Measurements from ENCODE around the gene PPARG.

The PPARG gene

DNA sequence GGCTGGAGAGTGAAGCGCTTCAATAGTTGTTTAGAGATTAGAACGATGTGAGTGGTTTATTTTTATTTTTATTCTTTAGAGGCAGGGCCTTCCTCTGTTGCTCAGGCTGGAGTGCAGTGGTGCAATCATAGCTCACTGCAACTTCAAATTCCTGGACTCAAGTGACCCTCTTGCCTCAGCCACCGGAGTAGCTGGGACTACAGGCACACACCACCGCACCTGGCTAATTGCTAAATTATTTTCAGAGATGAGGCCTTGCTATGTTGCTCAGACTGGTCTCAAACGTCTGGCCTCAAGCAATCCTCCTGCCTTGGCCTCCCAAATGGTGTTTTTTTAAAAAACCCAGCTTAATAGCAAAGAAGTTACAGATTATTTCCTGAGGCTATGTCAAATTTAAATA, 29.0 kb downstream of the PPARG start:
- no peak for TF ChIP-seq POLR2AphosphoS5 (IDR thresholded peaks at IDR 0.05; ENCODE audit: low read depth, low read length)

DNA sequence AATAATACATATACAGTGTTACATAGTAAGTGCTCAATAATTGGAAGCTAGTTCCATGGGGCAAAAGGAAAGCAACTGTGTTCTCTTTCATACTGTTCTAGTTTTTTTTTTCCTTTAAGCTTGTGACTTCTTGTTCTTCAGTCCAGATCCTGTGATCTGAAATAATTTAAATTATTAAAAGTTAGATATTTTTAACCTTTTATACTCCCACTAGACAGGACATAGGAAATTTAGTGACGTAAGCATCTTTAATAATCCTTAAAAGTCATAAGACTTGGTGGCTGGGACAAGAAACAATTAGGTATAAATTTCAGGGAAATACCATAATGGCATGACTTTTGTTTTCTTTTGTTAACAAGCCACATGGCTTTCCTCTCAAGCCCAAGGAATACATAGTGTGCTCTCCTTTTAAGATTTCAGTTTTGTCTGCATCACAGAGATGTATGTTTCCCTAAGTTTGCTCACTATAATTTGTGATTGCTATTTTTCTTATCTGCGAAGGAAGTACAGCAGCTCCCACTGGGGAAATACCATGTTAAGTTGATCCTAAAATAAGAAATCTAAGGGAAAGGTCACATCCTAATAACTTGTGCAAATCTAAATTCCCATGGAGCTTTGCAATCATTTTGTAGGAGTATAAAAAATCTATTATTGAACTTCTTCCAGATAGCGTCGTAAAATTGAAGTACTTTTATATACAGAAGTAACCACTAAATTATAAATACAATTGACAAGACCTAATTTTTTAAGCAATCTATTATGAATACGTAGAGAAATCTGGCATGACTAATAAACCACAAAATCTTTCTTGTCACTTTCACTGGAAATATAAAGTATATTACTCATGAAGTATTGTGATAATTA, 30.1 kb downstream of the PPARG start:
- no peak for TF ChIP-seq POLR2AphosphoS5 (IDR thresholded peaks at IDR 0.05; ENCODE audit: low read depth, low read length)
- TF ChIP-seq TAF1 (IDR thresholded peaks at IDR 0.05; ENCODE audit: borderline replicate concordance, low read depth, low read length): no peak
- TF ChIP-seq POLR2A (IDR thresholded peaks at IDR 0.05; ENCODE audit: low read depth, low read length): no peak
- DNase-seq (ENCODE audit: insufficient read length): no peak
- no peak for FAIRE-seq

More for the DNA sequence above, 29.0 kb downstream of the PPARG start:
- FAIRE-seq (no peak), DNase-seq (ENCODE audit: insufficient read length) (no peak)

GRCh38 chr3:12321015-12321414, 32.1 kb downstream of the PPARG start:
- TF ChIP-seq POLR2A (IDR thresholded peaks at IDR 0.05; ENCODE audit: low read depth, low read length) (no peak), POLR2AphosphoS5 (IDR thresholded peaks at IDR 0.05; ENCODE audit: low read depth, low read length) (no peak), TAF1 (IDR thresholded peaks at IDR 0.05; ENCODE audit: borderline replicate concordance, low read depth, low read length) (no peak)
- no peak for FAIRE-seq

DNA sequence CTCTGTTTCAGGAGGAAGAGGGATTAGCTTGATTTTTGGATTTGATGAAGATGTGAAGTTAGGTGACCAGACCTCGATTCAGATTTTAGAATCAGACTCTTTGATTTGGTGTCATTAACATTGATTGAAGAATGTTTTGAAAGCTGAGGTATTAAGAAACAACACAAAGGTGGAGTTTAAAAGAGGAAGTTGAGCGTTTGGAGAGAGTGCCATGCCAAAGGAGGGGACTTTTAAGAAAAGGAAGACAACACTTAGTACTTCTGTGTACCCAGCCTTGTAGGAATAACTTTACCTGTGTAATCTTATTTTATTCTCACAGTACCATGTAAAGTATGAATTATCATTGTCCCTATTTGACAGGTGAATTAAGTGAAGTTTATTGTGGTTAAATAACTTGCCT, 34.4 kb downstream of the PPARG start:
- no peak for DNase-seq (ENCODE audit: insufficient read length)
- TF ChIP-seq POLR2A (IDR thresholded peaks at IDR 0.05; ENCODE audit: low read depth, low read length) (no peak), TAF1 (IDR thresholded peaks at IDR 0.05; ENCODE audit: borderline replicate concordance, low read depth, low read length) (no peak), POLR2AphosphoS5 (IDR thresholded peaks at IDR 0.05; ENCODE audit: low read depth, low read length) (no peak)
- FAIRE-seq: no peak

More at GRCh38 chr3:12321015-12321414, 32.1 kb downstream of the PPARG start:
- no peak for DNase-seq (ENCODE audit: insufficient read length)

- FAIRE-seq (no peak), DNase-seq (ENCODE audit: insufficient read length) (no peak)
- TF ChIP-seq POLR2A (IDR thresholded peaks at IDR 0.05; ENCODE audit: low read depth, low read length): no peak
- no peak for TF ChIP-seq TAF1 (IDR thresholded peaks at IDR 0.05; ENCODE audit: borderline replicate concordance, low read depth, low read length)
- no peak for TF ChIP-seq POLR2AphosphoS5 (IDR thresholded peaks at IDR 0.05; ENCODE audit: low read depth, low read length)
Measured at GRCh38 chr3:12325586-12326515, 37.0 kb downstream of the PPARG start.

DNA sequence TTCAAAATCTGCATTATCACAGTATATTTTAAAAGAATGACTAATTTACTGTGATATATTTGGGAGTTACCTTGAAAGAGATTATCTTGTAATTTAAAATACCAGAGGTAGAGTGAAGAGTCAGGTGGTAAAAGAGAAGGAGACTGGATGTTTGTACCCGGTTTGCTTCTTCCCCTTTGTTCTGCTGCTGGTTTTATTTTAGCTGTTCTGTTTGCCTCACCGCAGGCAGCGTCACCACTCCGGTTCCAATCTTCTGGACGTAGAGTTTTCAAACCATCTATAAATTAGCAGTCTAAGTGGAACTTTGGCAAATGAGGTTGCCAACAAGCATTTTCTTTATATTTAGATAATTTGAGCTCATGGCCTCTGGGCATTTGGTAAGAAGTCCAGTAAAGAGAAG, 38.2 kb downstream of the PPARG start:
- FAIRE-seq: no peak
- no peak for DNase-seq (ENCODE audit: insufficient read length)
- no peak for TF ChIP-seq POLR2AphosphoS5 (IDR thresholded peaks at IDR 0.05; ENCODE audit: low read depth, low read length)
- TF ChIP-seq TAF1 (IDR thresholded peaks at IDR 0.05; ENCODE audit: borderline replicate concordance, low read depth, low read length): no peak
- TF ChIP-seq POLR2A (IDR thresholded peaks at IDR 0.05; ENCODE audit: low read depth, low read length): no peak

- DNase-seq (ENCODE audit: insufficient read length) (no peak), FAIRE-seq (no peak)
- TF ChIP-seq POLR2AphosphoS5 (IDR thresholded peaks at IDR 0.05; ENCODE audit: low read depth, low read length) (no peak), TAF1 (IDR thresholded peaks at IDR 0.05; ENCODE audit: borderline replicate concordance, low read depth, low read length) (no peak), POLR2A (IDR thresholded peaks at IDR 0.05; ENCODE audit: low read depth, low read length) (no peak)
Measured at GRCh38 chr3:12328132-12328836, 39.4 kb downstream of the PPARG start.

GRCh38 chr3:12328837-12329462, 40.1 kb downstream of the PPARG start:
- DNase-seq (ENCODE audit: insufficient read length): no peak
- TF ChIP-seq POLR2AphosphoS5 (IDR thresholded peaks at IDR 0.05; ENCODE audit: low read depth, low read length) (no peak), TAF1 (IDR thresholded peaks at IDR 0.05; ENCODE audit: borderline replicate concordance, low read depth, low read length) (no peak), POLR2A (IDR thresholded peaks at IDR 0.05; ENCODE audit: low read depth, low read length) (no peak)
- FAIRE-seq: no peak

DNA sequence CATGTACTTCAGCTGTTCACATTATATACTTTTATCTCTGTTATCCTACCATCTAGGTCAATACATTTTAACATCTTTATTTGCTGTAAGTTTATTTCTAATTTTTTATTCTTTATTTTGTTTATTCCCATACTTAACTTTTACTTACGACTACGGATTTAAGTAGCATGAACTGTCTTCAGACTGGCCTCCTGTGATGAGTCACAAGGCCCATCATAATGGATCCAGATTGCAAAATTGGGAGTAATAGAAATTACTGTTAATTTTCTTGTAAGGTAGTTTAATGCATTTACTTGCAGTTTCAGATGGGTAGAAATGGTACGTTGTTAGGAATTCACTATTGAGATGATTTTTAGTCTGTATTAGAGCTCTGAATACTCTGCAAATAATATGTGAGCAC, 45.9 kb downstream of the PPARG start:
- DNase-seq (ENCODE audit: insufficient read length) (no peak), FAIRE-seq (no peak)

DNA sequence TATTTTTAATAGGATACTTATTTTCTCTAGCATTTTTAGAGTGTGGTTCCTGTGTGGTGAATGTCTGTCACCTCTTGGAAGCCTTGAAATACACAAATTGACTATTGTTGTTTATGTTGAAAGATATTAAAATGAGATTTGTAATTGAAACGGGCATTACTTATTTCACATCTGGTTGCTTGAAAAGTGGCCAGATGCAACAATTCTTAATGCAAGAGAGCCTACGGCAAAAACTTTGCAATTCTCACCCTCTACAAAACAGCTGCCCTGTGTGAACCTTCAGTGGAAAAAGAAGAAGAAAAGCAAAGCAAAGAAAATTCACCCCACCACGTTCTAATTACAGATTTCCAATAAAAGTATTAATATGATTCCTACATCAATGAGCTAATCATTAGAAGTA, 46.6 kb downstream of the PPARG start:
- FAIRE-seq (no peak), DNase-seq (ENCODE audit: insufficient read length) (no peak)
- TF ChIP-seq TAF1 (IDR thresholded peaks at IDR 0.05; ENCODE audit: borderline replicate concordance, low read depth, low read length): no peak
- TF ChIP-seq POLR2AphosphoS5 (IDR thresholded peaks at IDR 0.05; ENCODE audit: low read depth, low read length): no peak
- TF ChIP-seq POLR2A (IDR thresholded peaks at IDR 0.05; ENCODE audit: low read depth, low read length): no peak

More for the DNA sequence above, 45.9 kb downstream of the PPARG start:
- no peak for TF ChIP-seq TAF1 (IDR thresholded peaks at IDR 0.05; ENCODE audit: borderline replicate concordance, low read depth, low read length)

- no peak for DNase-seq (ENCODE audit: insufficient read length)
- FAIRE-seq: no peak
- TF ChIP-seq POLR2A (IDR thresholded peaks at IDR 0.05; ENCODE audit: low read depth, low read length): no peak
- TF ChIP-seq TAF1 (IDR thresholded peaks at IDR 0.05; ENCODE audit: borderline replicate concordance, low read depth, low read length): no peak
- no peak for TF ChIP-seq POLR2AphosphoS5 (IDR thresholded peaks at IDR 0.05; ENCODE audit: low read depth, low read length)
Measured at GRCh38 chr3:12336099-12336498, 47.2 kb downstream of the PPARG start.
